NT2/D1 (cell line): ENCODE data around the gene ZFX.

Experiments
- YY1 ChIP-seq: IDR thresholded peaks from 2 replicates; pipeline ENCODE4 v1.6.1; 2011; ENCODE audit not compliant: insufficient read length, insufficient read depth
- ZNF274 ChIP-seq: IDR thresholded peaks from 2 replicates; pipeline ENCODE4 v1.6.1; 2011; ENCODE audit warnings: mild to moderate bottlenecking, low read depth, low read length

DNA sequence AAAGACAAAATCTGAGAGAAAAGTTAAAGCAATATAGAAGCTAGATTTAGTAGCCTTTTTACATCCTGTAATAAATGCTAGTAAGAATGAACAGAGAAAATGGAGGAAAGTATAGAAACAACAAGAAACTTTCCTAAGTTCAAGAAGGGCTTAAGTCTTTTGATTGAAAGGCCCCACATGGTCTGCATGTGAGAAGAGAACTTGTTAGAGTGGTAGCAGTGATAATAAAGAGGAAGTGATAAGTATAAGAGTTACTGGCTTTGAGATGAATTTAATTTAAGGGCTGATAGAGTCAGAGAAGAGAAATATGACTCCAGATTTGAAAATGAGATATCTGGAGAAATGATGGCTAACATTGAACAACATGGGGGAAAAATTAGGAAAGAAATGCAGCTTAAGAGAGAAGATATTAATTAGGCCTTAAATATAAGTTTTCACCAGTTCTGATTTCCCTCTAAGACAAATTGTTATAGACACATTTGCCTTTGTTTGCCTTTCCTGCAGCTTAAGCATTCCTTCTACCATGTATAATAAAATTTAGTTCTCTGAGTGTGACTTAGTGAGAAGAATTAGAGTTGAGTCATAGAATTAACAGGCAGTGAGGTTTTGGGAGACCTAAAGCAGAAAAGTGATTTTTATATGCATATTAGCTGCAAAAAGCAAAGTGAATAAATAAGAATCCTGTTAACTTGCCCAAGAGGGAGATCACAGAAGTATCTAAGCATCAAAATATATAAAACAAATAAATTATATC is 18.4 kb downstream of the ZFX start:
- TF ChIP-seq ZNF274 (no peak), YY1 (no peak)
